BLaER1 (cell line): ENCODE results near the gene CLSTN1.

Experiments
- H3K27ac ChIP-seq: shearing (Covaris generic); formaldehyde crosslinking; 2 replicates; pipeline ENCODE4 v1.8.1; 2022
- H3K27me3 ChIP-seq: shearing (Covaris generic); formaldehyde crosslinking; 2 replicates; pipeline ENCODE4 v1.8.1; 2022
- H3K36me3 ChIP-seq: shearing (Covaris generic); formaldehyde crosslinking; 2 replicates; pipeline ENCODE4 v1.8.1; 2022
- H3K4me1 ChIP-seq: shearing (Covaris generic); formaldehyde crosslinking; 2 replicates; pipeline ENCODE4 v1.8.1; 2022
- H3K4me2 ChIP-seq: shearing (Covaris generic); formaldehyde crosslinking; 2 replicates; pipeline ENCODE4 v1.8.1; 2022
- H3K4me3 ChIP-seq: shearing (Covaris generic); formaldehyde crosslinking; 2 replicates; pipeline ENCODE4 v1.8.1; 2022
- H3K9ac ChIP-seq: shearing (Covaris generic); formaldehyde crosslinking; 2 replicates; pipeline ENCODE4 v1.8.1; 2022
- H3K9me3 ChIP-seq: shearing (Covaris generic); formaldehyde crosslinking; 2 replicates; pipeline ENCODE4 v1.8.1; 2022
- H4K20me1 ChIP-seq: shearing (Covaris generic); formaldehyde crosslinking; 2 replicates; pipeline ENCODE4 v1.8.1; 2022
- Cebpa-rat ChIP-seq: shearing (Covaris generic); IDR thresholded peaks from 2 replicates; pipeline ENCODE4 v1.8.1; 2022

Gene CLSTN1

GRCh38 chr1:9823943-9824701 lies at the start of gene CLSTN1:
Gene CLSTN1, minus strand, starts transcription at chr1:9823965. Its CDS starts 232 bp downstream, at chr1:9823733.
- H3K9ac ChIP-seq, result peak within 1 kb of the TSS; percentile 93
- peak within 1 kb of the TSS; percentile 91 for H3K4me2 ChIP-seq
- no peaks in the 10 kb centered on the region for H3K27me3 ChIP-seq
- peaks cover 43% of the 10 kb centered on the region for H3K4me1 ChIP-seq
- H3K4me3 ChIP-seq, result peak within 1 kb of the TSS; percentile 99
- TF ChIP-seq Cebpa-rat, result no peak
- no peaks in the 10 kb centered on the region for H3K9me3 ChIP-seq
- H4K20me1 ChIP-seq, result peaks cover 40% of the 10 kb centered on the region
- 0 out of 2 replicates have a peak, but pooled peaks cover 6% of the 10 kb centered on the region for H3K36me3 ChIP-seq
- H3K27ac ChIP-seq, result peak within 1 kb of the TSS; percentile 93

- Histone ChIP-seq H4K20me1 (peaks cover 34% of the 10 kb centered on the region), H3K4me3 (no peak overlapping the region), H3K9me3 (no peaks in the 10 kb centered on the region), H3K4me2 (0 out of 2 replicates have a peak overlapping the region, but pooled peaks have one; percentile 2), H3K36me3 (peaks cover 12% of the 10 kb centered on the region), H3K4me1 (peaks cover 42% of the 10 kb centered on the region), H3K27ac (no peak overlapping the region), H3K9ac (no peak overlapping the region), H3K27me3 (no peaks in the 10 kb centered on the region)
- no peak for TF ChIP-seq Cebpa-rat
Observed at GRCh38 chr1:9873385-9873784, 49.6 kb upstream of the CLSTN1 start.

GRCh38 chr1:9872430-9873165 lies 48.8 kb upstream of the CLSTN1 start:
- peaks cover 17% of the 10 kb centered on the region for H3K36me3 ChIP-seq
- H3K9ac ChIP-seq, result no peak overlapping the region
- H4K20me1 ChIP-seq, result peaks cover 26% of the 10 kb centered on the region
- no peak for TF ChIP-seq Cebpa-rat
- H3K9me3 ChIP-seq, result no peaks in the 10 kb centered on the region
- no peak overlapping the region for H3K4me3 ChIP-seq
- peak overlapping the region; percentile 5; the same call in 1 of the 2 replicates for H3K4me2 ChIP-seq
- no peaks in the 10 kb centered on the region for H3K27me3 ChIP-seq
- H3K4me1 ChIP-seq, result peaks cover 45% of the 10 kb centered on the region
- H3K27ac ChIP-seq, result no peak overlapping the region

- Histone ChIP-seq H3K9me3 (no peaks in the 10 kb centered on the region), H4K20me1 (peaks cover 20% of the 10 kb centered on the region; the same call in 1 of the 2 replicates), H3K4me1 (peaks cover 52% of the 10 kb centered on the region), H3K9ac (no peak overlapping the region), H3K27me3 (no peaks in the 10 kb centered on the region), H3K27ac (no peak overlapping the region), H3K4me2 (peak overlapping the region; percentile 53), H3K36me3 (peaks cover 17% of the 10 kb centered on the region), H3K4me3 (no peak overlapping the region)
- no peak for TF ChIP-seq Cebpa-rat
Observed at GRCh38 chr1:9871707-9872425, 48.1 kb upstream of the CLSTN1 start.

- H3K4me3 ChIP-seq, result no peak overlapping the region
- no peak for TF ChIP-seq Cebpa-rat
- H3K9me3 ChIP-seq, result no peaks in the 10 kb centered on the region
- H3K27me3 ChIP-seq, result no peaks in the 10 kb centered on the region
- H3K27ac ChIP-seq, result no peak overlapping the region
- no peak overlapping the region for H3K9ac ChIP-seq
- H4K20me1 ChIP-seq, result peaks cover 20% of the 10 kb centered on the region; the same call in 1 of the 2 replicates
- H3K4me1 ChIP-seq, result peaks cover 60% of the 10 kb centered on the region
- peaks cover 17% of the 10 kb centered on the region for H3K36me3 ChIP-seq
- peak overlapping the region; percentile 53 for H3K4me2 ChIP-seq
Observed at GRCh38 chr1:9871021-9871420, 47.3 kb upstream of the CLSTN1 start.

- no peak overlapping the region for H3K27ac ChIP-seq
- no peak overlapping the region for H3K4me3 ChIP-seq
- no peak for TF ChIP-seq Cebpa-rat
- peaks cover 65% of the 10 kb centered on the region for H3K4me1 ChIP-seq
- no peak overlapping the region for H3K9ac ChIP-seq
- no peaks in the 10 kb centered on the region for H3K27me3 ChIP-seq
- H3K9me3 ChIP-seq, result no peaks in the 10 kb centered on the region
- peak overlapping the region; percentile 53 for H3K4me2 ChIP-seq
- peaks cover 17% of the 10 kb centered on the region for H3K36me3 ChIP-seq
- peaks cover 20% of the 10 kb centered on the region; the same call in 1 of the 2 replicates for H4K20me1 ChIP-seq
Observed at GRCh38 chr1:9870572-9870971, 46.8 kb upstream of the CLSTN1 start.

DNA sequence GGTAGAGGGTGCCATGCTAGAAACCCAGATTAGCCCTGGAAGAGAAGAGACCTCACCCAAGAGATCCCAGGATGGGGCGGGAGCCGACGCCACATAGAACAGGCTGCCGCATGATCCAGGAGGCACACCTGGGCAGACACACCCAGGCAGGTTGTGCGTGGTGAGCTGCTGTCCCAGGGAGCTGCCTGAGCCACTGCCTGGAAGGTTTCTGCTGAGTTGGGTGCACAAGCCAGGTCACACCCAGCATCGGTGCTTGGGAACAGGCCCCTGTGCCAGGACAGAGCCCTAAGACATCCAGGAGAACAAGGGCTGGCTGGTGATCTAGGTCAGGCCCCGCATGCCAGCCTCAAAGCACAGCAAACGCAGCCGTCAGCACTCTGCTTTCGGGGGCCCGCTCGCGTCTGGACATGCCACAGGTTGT lies 46.1 kb upstream of the CLSTN1 start:
- no peak for TF ChIP-seq Cebpa-rat
- peaks cover 68% of the 10 kb centered on the region for H3K4me1 ChIP-seq

DNA sequence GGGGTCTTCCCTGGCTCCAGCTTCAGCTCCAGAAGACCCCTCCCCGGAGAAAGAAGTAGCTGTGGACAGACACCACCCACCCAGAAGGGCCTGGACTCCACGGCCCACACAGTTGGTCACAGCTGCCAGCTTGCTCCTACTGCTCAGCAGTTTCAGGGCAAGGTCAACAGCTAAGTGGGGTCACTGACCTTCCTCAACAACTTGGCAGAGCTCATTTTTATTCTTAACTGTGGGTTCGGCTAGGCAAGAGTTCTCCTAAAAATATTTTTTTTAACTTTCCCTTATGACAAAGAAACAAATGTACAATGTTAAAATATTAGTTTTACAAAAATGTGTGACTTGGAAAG lies 44.5 kb upstream of the CLSTN1 start:
- Histone ChIP-seq H3K9ac (no peak overlapping the region), H3K4me2 (no peak overlapping the region), H3K36me3 (peaks cover 17% of the 10 kb centered on the region), H3K27me3 (no peaks in the 10 kb centered on the region), H4K20me1 (peaks cover 17% of the 10 kb centered on the region; the same call in 1 of the 2 replicates), H3K9me3 (no peaks in the 10 kb centered on the region), H3K4me3 (no peak overlapping the region), H3K27ac (no peak overlapping the region), H3K4me1 (peaks cover 78% of the 10 kb centered on the region)
- no peak for TF ChIP-seq Cebpa-rat

More for the DNA sequence above, 46.1 kb upstream of the CLSTN1 start:
- Histone ChIP-seq H3K9ac (no peak overlapping the region), H3K4me2 (no peak overlapping the region), H3K36me3 (peaks cover 17% of the 10 kb centered on the region), H4K20me1 (peaks cover 20% of the 10 kb centered on the region; the same call in 1 of the 2 replicates), H3K4me3 (no peak overlapping the region), H3K27me3 (no peaks in the 10 kb centered on the region), H3K9me3 (no peaks in the 10 kb centered on the region), H3K27ac (no peak overlapping the region)

- H4K20me1 ChIP-seq, result peaks cover 11% of the 10 kb centered on the region; the same call in 1 of the 2 replicates
- no peak overlapping the region for H3K4me3 ChIP-seq
- TF ChIP-seq Cebpa-rat, result no peak
- H3K36me3 ChIP-seq, result peaks cover 17% of the 10 kb centered on the region
- H3K27ac ChIP-seq, result no peak overlapping the region
- no peak overlapping the region for H3K9ac ChIP-seq
- peak overlapping the region; percentile 85 for H3K4me2 ChIP-seq
- H3K9me3 ChIP-seq, result no peaks in the 10 kb centered on the region
- peaks cover 78% of the 10 kb centered on the region for H3K4me1 ChIP-seq
- no peaks in the 10 kb centered on the region for H3K27me3 ChIP-seq
Observed at GRCh38 chr1:9867408-9868243, 43.9 kb upstream of the CLSTN1 start.
